A549 treated with AZD9567 at 1 μM for 4 hours (cell line): ENCODE data around the gene XPO5. TPM values are rescaled to one million over a fixed set of nuclear protein-coding genes. Genes with fewer than 3 reads are reported as not detected.

Experiments used
- total RNA-seq: library from RNA; stranded (reverse); fragments of 200-300 nt; extraction: Qiagen RNA extraction; gene quantifications from 5 replicates; pipeline ENCODE4 v1.2.3, GENCODE V29; 2022; ENCODE audit not compliant: insufficient read depth

XPO5 gene
- 26.8 to 30.6 TPM (median 29.0 TPM) in 5 replicates for total RNA-seq

DNA sequence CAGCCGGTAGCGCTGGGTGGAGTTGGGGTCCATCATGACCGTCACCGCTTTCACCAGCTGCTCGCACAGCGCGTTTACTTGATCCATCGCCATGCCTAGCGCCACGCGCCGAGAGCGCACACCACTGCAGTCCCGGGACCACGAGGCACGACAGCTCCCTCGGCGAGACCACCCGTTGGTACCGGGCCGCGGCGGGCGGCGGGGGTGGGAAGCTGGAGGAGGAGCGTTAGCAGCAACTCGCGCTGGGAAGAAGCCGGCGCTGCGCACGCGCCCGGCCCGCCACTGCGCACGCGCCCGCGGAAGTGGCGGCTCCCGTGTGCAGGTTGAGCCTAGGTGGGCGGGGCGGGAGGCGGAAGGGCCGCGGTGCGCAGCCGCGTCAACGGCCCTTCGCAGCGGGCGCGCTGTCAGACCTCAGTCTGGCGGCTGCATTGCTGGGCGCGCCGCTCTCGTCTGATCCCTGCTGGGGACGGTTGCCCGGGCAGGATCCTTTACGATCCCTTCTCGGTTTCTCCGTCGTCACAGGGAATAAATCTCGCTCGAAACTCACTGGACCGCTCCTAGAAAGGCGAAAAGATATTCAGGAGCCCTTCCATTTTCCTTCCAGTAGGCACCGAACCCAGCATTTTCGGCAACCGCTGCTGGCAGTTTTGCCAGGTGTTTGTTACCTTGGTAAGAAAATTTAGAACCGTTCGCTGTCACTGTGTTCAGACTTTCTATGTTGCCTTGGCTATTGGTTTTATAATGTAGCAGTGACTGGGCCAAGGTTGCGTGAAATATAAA lies at the start of gene XPO5, which contains the start of gene POLH:
XPO5 (minus strand) TSS at position 267 of the 780 bp plus-strand sequence; CDS start at position 93, 174 bp downstream.
POLH (plus strand) TSS at position 414 of the 780 bp plus-strand sequence. CDS start 6,135 bp downstream, outside the sequence.

DNA sequence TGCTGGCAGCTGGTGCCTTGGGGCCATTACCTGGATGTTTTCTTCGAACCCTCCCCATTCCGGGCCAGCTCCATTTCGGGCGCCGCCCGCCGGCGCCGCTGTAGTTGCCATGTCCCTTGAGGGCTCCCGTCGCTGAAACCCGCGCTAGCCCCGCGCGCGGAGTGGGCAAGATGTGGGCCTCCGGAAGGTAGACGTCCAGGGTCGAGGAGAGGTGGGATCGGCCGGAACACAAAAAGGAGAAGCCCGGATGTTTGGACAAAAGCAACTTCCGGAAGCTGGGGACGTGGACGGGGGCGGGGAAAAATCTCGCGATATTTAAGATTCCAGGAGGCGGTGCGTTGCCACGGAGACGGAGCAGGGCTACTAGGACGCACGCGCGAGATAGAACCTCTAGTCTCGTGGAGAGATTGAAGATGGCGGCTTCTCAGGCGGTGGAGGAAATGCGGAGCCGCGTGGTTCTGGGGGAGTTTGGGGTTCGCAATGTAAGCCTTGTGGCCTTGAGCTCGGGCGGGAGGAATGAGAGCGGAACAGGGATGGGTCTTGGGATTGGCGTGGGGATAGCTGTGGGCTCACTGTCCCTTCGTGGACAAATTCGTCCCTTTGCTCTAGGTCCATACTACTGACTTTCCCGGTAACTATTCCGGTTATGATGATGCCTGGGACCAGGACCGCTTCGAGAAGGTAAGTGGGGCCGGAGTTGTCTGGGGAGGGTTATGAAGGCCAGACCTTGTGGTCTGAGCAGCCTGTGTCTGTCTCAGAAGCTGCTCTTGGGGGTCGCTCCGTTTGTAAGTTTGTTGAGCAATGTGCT lies 58.9 kb downstream of the XPO5 start, which contains the start of the genes POLR1C and YIPF3:
POLR1C (plus strand) TSS at position 393 of the 808 bp plus-strand sequence; CDS start at position 414, 21 bp downstream.
YIPF3 (minus strand) TSS at position 230 of the 808 bp plus-strand sequence; CDS start at position 111, 119 bp downstream.

DNA sequence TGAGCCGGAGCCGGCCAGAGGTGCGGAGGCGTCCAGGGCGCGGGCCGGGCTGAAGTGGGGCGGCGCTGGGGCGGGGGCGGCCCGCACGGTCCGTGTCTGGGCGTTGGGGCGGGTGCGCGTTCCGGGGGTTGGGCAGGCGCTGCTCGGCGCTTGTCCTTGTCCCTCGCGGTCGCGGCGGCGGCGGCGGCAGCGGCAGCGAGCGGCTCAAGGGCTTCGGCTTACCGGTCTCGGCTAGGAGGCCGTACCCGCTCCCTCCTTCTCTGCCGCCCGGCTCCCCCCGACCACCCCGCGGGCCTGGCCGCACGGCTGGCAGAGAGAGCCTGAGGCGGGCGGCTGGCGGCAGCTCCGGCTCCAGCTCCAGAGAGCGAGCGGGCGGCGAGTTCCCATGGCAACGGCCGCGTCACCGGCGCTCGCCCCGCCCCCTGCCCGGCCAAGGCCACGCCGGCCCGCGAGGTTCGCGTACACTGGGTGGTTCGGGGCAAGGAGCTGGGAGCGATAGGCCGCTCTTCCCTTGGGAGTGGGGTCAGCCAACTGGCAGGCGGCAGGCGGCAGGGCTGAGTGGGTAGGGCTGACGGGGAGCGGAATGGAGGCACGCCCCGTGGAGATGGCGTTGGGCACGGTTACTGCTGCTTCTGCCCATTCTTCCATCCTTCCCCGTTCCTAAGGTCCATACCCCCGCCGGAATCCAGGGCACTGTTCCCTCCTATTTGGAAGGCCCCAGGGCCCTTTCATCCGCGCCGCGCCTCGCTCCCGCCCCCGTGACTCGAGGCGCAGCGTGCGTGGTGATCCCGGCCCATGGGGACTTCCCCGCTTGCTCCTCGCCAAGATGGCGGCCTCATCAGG lies 65.6 kb downstream of the XPO5 start, which contains the start of gene LRRC73:
LRRC73 (minus strand) TSS at position 363 of the 843 bp plus-strand sequence. CDS start 561 bp downstream, outside the sequence.

DNA sequence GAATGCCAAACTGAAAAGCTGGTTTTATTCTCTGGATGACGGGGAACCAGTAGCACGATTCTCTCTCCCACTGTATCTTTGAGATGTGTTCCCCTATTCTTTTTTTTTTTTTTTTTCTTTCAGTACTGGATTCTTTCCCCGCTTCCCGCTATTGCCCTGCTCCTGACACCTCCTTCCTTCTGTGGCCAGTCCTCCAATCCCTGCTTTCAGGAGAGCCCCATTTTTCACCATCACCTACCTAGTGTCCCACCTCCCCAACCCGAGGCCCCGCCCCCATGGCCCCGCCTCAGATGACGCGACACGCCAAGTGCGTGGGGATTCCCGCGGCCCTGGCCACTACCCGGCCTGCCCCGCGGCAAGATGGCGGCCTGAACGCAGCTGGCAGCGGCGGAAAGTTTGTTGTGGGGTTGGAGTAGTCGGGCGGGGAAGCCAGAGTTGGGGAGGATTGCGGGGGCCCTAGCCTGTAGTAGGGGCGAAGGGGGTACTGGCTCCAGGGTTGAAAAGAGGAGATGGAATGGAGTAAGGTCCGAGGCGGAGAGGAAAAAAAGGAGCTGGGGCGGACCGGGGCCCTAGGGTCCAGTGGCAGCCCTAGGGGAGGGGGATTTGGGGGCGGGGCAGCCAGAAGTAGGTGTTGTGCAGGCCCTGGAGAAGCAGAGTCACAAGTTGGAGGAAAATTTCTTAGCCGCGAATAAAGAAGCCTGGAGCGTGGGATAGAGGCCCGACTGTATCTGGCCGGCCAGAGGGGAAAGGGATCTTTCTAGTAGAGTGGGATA lies 98.4 kb downstream of the XPO5 start, which contains the start of gene TJAP1:
TJAP1 (plus strand) TSS at position 336 of the 773 bp plus-strand sequence. CDS start 21,432 bp downstream, outside the sequence.

Other genes starting within 250 kb of the XPO5 start
- gene ZNF318, start 206.4 kb downstream of the XPO5 start, total RNA-seq, result 3.8 to 6.6 TPM (median 5.2 TPM) in 5 replicates
- 6.2 to 13.7 TPM (median 11.3 TPM) in 5 replicates for gene ABCC10, start 148.5 kb downstream of the XPO5 start, total RNA-seq
- gene DLK2, start 120.5 kb downstream of the XPO5 start, total RNA-seq, result 7.8 to 9.6 TPM (median 8.6 TPM) in 5 replicates
- 11.3 to 19.9 TPM (median 19.1 TPM) in 5 replicates for gene TJAP1, start 98.5 kb downstream of the XPO5 start, total RNA-seq
- gene LRRC73, start 65.7 kb downstream of the XPO5 start, total RNA-seq, result 1.2 to 1.3 TPM (median 1.3 TPM) in 5 replicates
- gene YIPF3, start 59.1 kb downstream of the XPO5 start, total RNA-seq, result 61.8 to 74.1 TPM (median 71.6 TPM) in 5 replicates
- 50.2 to 91.7 TPM (median 51.9 TPM) in 5 replicates for gene POLR1C, start 58.9 kb downstream of the XPO5 start, total RNA-seq
- 7.4 to 11.1 TPM (median 10.1 TPM) in 5 replicates for gene POLH, start 147 bp upstream of the XPO5 start, total RNA-seq
- gene GTPBP2, start 53.2 kb upstream of the XPO5 start, total RNA-seq, result 13.0 to 21.2 TPM (median 19.4 TPM) in 5 replicates
- gene MAD2L1BP, start 59.8 kb upstream of the XPO5 start, total RNA-seq, result 25.7 to 38.6 TPM (median 38.2 TPM) in 5 replicates
- gene RSPH9, start 69.0 kb upstream of the XPO5 start, total RNA-seq, result 0.19 to 0.30 TPM (median 0.23 TPM) in 4 of 5 replicates, not detected in the other
- gene MRPS18A, start 111.8 kb upstream of the XPO5 start, total RNA-seq, result 45.0 to 48.9 TPM (median 47.7 TPM) in 5 replicates
- gene VEGFA, start 194.2 kb upstream of the XPO5 start, total RNA-seq, result 28.4 to 35.0 TPM (median 30.1 TPM) in 5 replicates